K562 (cell line): ENCODE measurements around the gene HDAC5. TPM values are rescaled to one million over a fixed set of nuclear protein-coding genes. Genes with fewer than 3 reads are reported as not detected.

ENCODE experiments used
- ARID3A ChIP-seq: IDR thresholded peaks from 2 replicates; pipeline ENCODE4 v1.6.1; 2012; ENCODE audit warnings: low read depth, low read length, improper control_type of control experiment, borderline replicate concordance
- DACH1 ChIP-seq: fragments of 450-650 bp; IDR thresholded peaks from 2 replicates; pipeline ENCODE4 v1.6.1; 2018; ENCODE audit not compliant: partially characterized antibody
- HMG20A ChIP-seq: fragments of 450-650 bp; formaldehyde crosslinking; conservative IDR thresholded peaks from 2 replicates; pipeline ENCODE4 v1.4.0; 2020; ENCODE audit warnings: mild to moderate bottlenecking, mixed read lengths
- MEF2D ChIP-seq: conservative IDR thresholded peaks from 2 replicates; pipeline ENCODE4 v1.6.1; 2016; ENCODE audit warnings: low read depth, missing genetic modification characterization, missing compliant biosample characterization
- NRF1 ChIP-seq, 2 experiments: fragments of 450-650 bp; IDR thresholded peaks in 1 of 2; conservative IDR thresholded peaks in 1 of 2; 2 replicates each; pipeline ENCODE4 v1.6.1; 2014; ENCODE audit warnings: mild to moderate bottlenecking in 2 of 2
- PBX2 ChIP-seq, 2 experiments: IDR thresholded peaks in 1 of 2; conservative IDR thresholded peaks in 1 of 2; 2 replicates each; pipeline ENCODE4 v1.6.1; 2016; ENCODE audit warnings: low read depth in 2 of 2, mild to moderate bottlenecking in 1 of 2, missing compliant biosample characterization in 1 of 2, missing genetic modification characterization in 1 of 2, moderate library complexity in 1 of 2
- POLR2H ChIP-seq: IDR thresholded peaks from 2 replicates; pipeline ENCODE4 v1.6.1; 2016; ENCODE audit warnings: missing genetic modification characterization, low read depth, mild to moderate bottlenecking, control low read depth, missing compliant biosample characterization, moderate library complexity
- RNF2 ChIP-seq: sonication (generic); IDR thresholded peaks from 2 replicates; pipeline ENCODE4 v1.6.1; 2016
- SPI1 ChIP-seq: IDR thresholded peaks from 2 replicates; pipeline ENCODE4 v1.6.1; 2011; ENCODE audit warnings: low read depth, low read length, control low read depth, borderline replicate concordance
- TAF1 ChIP-seq: IDR thresholded peaks from 2 replicates; pipeline ENCODE4 v1.6.1; 2011; ENCODE audit warnings: mild to moderate bottlenecking, low read length, moderate library complexity; ENCODE audit not compliant: insufficient read depth, control insufficient read depth, severe bottlenecking; ENCODE audit errors: extremely low read depth
- TCF3 ChIP-seq: sonication (generic); formaldehyde crosslinking; IDR thresholded peaks from 2 replicates; pipeline ENCODE4 v1.4.0; 2020; ENCODE audit warnings: mild to moderate bottlenecking, missing genetic modification reagents
- ZNF79 ChIP-seq: fragments of 250-450 bp; sonication (Bioruptor Pico); IDR thresholded peaks from 2 replicates; pipeline ENCODE4 v1.4.0; 2020; ENCODE audit warnings: low read depth, mild to moderate bottlenecking, moderate library complexity
- polyA plus RNA-seq, 8 experiments: library from polyadenylated mRNA; depleted of rRNA in 4 of 8; stranded (reverse) in 5 of 8; unstranded in 3 of 8; fragments of >200 nt; fragmentation: Nextera tagmentation in 2 of 8; fragmentation: Illumina TruSeq in 1 of 8; extraction: Ambion mirVana in 2 of 8; extraction: Trizol in 1 of 8; gene quantifications; 2 replicates each; pipeline versions ENCODE4 v1.2.1 to v1.2.3, GENCODE V29; 2011 to 2014; ENCODE audit warnings: inconsistent platforms in 1 of 8, missing spikeins in 1 of 8
- total RNA-seq, 7 experiments: library from RNA; depleted of rRNA in 6 of 7; stranded (reverse); fragments of >200 nt in 6 of 7; fragmentation: Illumina TruSeq in 2 of 7; extraction: Trizol in 2 of 7; gene quantifications; 2 replicates each; pipeline versions ENCODE4 v1.2.1 to v1.2.3, GENCODE V29; 2011 to 2021; ENCODE audit warnings: low replicate concordance in 1 of 7
- TF ChIP-seq, protein P1 (sequence below), 2 experiments: fragments of 200-800 bp in 1 of 2; sonication (Bioruptor generic) in 1 of 2; sonication (generic) in 1 of 2; formaldehyde crosslinking in 1 of 2; IDR thresholded peaks in 1 of 2; conservative IDR thresholded peaks in 1 of 2; 2 replicates each; pipeline versions ENCODE4 v1.5.0 to v1.6.1; 2016 to 2020; ENCODE audit warnings: missing compliant biosample characterization in 1 of 2, missing genetic modification characterization in 1 of 2, missing genetic modification reagents in 1 of 2
- TF ChIP-seq, protein P2 (sequence below): fragments of 450-650 bp; IDR thresholded peaks from 2 replicates; pipeline ENCODE4 v1.6.1; 2018; ENCODE audit warnings: mild to moderate bottlenecking, low read depth; ENCODE audit not compliant: partially characterized antibody

Gene HDAC5
- total and polyA plus RNA-seq, 9 of the 15 experiments (the other 6 are each of a cell fraction or from before 2014, with no cell fraction given) = 0.45 to 26.2 (median 16.4) TPM

DNA sequence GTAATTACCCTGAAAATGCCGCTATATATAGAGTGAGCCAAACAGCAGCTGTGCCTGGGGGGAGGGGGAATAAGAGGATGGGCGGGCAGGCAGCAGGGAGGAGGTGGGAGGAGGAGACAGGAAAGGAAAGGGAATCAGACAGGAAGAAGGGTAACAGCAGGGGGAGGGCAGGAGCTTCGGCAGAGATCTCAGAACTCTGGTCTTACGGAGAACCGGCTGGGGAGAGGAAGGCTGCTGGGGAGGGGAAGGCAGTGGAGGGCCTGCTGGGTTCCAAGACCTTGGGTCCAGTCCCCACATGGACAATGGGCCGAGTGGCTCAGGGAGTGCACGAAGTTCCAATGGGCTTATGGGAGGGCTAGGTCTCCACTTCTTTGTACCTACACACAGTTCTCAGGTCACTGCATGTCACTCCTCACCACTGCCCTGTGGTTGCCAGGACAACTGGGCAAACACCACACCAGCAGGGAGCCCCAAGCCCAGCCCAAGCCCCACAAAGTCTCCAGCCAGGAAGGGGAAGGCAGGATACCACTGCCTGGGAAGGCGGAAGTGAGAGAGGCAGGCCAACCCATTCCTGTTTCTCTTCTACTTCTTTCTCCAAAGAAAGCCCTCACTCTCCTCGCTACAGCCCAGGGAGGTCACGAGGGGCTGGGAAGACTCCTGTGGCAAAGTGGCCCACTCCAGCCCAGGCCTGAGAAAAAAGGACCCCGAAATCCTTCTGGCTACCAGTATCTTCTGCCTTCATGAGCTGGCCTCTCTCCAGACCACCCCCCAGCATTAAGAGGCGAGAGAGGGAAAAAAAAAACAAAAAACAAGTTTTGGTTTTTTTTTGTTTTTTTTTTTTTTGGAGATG lies 27.6 kb downstream of the HDAC5 start (continued):
- TF ChIP-seq, protein P1, sequence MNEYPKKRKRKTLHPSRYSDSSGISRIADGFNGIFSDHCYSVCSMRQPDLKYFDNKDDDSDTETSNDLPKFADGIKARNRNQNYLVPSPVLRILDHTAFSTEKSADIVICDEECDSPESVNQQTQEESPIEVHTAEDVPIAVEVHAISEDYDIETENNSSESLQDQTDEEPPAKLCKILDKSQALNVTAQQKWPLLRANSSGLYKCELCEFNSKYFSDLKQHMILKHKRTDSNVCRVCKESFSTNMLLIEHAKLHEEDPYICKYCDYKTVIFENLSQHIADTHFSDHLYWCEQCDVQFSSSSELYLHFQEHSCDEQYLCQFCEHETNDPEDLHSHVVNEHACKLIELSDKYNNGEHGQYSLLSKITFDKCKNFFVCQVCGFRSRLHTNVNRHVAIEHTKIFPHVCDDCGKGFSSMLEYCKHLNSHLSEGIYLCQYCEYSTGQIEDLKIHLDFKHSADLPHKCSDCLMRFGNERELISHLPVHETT (CRISPR knock-in tag; conservative IDR thresholded peaks at IDR 0.05 in 1 of 2, IDR thresholded peaks at IDR 0.05 in 1 of 2) = peak in 1 of 2 experiments; percentile 57; a peak in 1 of 4 replicates
- TF ChIP-seq MEF2D (peak; percentile 87), TAF1 (peak; percentile 54), SPI1 (peak; percentile 76), DACH1 (peak; percentile 68), RNF2 (peak; percentile 89; the same call in 1 of the 2 replicates), ARID3A (0 out of 2 replicates have a peak, but pooled peaks have one; percentile 48), TCF3 (CRISPR knock-in tag) (peak; percentile 65), PBX2 (CRISPR knock-in tag; IDR thresholded peaks at IDR 0.05; ENCODE audit: low read depth) (no peak), PBX2 (tag; conservative IDR thresholded peaks at IDR 0.05; ENCODE audit: low read depth) (0 out of 2 replicates have a peak, but pooled peaks have one; percentile 33), POLR2H (peak; percentile 10; the same call in 1 of the 2 replicates), NRF1 (conservative IDR thresholded peaks at IDR 0.05 in 1 of 2, IDR thresholded peaks at IDR 0.05 in 1 of 2) (0 out of 4 replicates have a peak, but pooled peaks of 1 of the 2 experiments have one; percentile 14), ZNF79 (CRISPR knock-in tag) (no peak), HMG20A (CRISPR knock-in tag) (no peak)
- TF ChIP-seq, protein P2, sequence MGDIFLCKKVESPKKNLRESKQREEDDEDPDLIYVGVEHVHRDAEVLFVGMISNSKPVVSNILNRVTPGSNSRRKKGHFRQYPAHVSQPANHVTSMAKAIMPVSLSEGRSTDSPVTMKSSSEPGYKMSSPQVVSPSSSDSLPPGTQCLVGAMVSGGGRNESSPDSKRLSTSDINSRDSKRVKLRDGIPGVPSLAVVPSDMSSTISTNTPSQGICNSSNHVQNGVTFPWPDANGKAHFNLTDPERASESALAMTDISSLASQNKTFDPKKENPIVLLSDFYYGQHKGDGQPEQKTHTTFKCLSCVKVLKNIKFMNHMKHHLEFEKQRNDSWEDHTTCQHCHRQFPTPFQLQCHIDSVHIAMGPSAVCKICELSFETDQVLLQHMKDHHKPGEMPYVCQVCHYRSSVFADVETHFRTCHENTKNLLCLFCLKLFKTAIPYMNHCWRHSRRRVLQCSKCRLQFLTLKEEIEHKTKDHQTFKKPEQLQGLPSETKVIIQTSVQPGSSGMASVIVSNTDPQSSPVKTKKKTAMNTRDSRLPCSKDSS = no peak
